ENCODE results near the gene SYF2. TPM values are rescaled to one million over a fixed set of nuclear protein-coding genes. Genes with fewer than 3 reads are reported as not detected.

Gene SYF2
- polyA plus RNA-seq, 1 of the 3 experiments (the other 2 are of a cell fraction), result 31.1 TPM

- Histone ChIP-seq H3K4me1 (ENCODE audit: control insufficient read depth in 1 of 2, insufficient read depth in 2 of 2, low read depth in 1 of 2, low read length in 1 of 2) (no peaks in the 10 kb centered on the region; a peak in 1 of 4 replicates), H3K36me3 (replicated peaks in 1 of 2; ENCODE audit: control insufficient read depth in 1 of 2, insufficient read depth in 2 of 2, low read length in 1 of 2) (no peaks in the 10 kb centered on the region), H3K9ac (no peak overlapping the region), H3F3A (replicated peaks; ENCODE audit: insufficient read depth) (no peaks in the 10 kb centered on the region), H3K4me2 (no peak overlapping the region), H4K20me1 (ENCODE audit: insufficient read depth) (no peaks in the 10 kb centered on the region), H3K4me3 (ENCODE audit: low read depth in 2 of 2, low read length in 1 of 2) (peak overlapping the region in 1 of 2 experiments; percentile 32; a peak in 1 of 4 replicates), H3K27ac (ENCODE audit: low read depth in 2 of 2, low read length in 1 of 2) (no peak overlapping the region), H2AFZ (ENCODE audit: low read depth) (no peak overlapping the region), H3K79me2 (ENCODE audit: insufficient read depth) (no peaks in the 10 kb centered on the region), H3K9me3 (no peaks in the 10 kb centered on the region), H3K27me3 (ENCODE audit: insufficient read depth) (no peaks in the 10 kb centered on the region; the same call in 1 of the 2 replicates), H3K9me2 (no peaks in the 10 kb centered on the region)
- TF ChIP-seq RAD21 (IDR thresholded peaks at IDR 0.05; ENCODE audit: low read length) (peak; percentile 75), SMC3 (IDR thresholded peaks at IDR 0.05; ENCODE audit: low read depth, low read length) (peak; percentile 46), GABPA (IDR thresholded peaks at IDR 0.05; ENCODE audit: low read depth) (no peak)
- TF ChIP-seq, protein P1, sequence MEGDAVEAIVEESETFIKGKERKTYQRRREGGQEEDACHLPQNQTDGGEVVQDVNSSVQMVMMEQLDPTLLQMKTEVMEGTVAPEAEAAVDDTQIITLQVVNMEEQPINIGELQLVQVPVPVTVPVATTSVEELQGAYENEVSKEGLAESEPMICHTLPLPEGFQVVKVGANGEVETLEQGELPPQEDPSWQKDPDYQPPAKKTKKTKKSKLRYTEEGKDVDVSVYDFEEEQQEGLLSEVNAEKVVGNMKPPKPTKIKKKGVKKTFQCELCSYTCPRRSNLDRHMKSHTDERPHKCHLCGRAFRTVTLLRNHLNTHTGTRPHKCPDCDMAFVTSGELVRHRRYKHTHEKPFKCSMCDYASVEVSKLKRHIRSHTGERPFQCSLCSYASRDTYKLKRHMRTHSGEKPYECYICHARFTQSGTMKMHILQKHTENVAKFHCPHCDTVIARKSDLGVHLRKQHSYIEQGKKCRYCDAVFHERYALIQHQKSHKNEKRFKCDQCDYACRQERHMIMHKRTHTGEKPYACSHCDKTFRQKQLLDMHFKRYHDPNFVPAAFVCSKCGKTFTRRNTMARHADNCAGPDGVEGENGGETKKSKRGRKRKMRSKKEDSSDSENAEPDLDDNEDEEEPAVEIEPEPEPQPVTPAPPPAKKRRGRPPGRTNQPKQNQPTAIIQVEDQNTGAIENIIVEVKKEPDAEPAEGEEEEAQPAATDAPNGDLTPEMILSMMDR (IDR thresholded peaks at IDR 0.05), result peak; percentile 85
- 54% methylated on average over 9 of the region's 9 CpGs for WGBS (ENCODE audit: low lambda C conversion rate)
- ChIA-PET POLR2A (no interaction called here), CTCF (interaction anchor here (0.6 to 6.0 kb wide), 51 partner anchors 8 to 516 kb away, joined by 3 to 78 read pairs (median 3); partner anchors contain the start of genes RSRP1, RUNX3 and SYF2)
- DNase-seq, result peak; percentile 72
Measured at GRCh38 chr1:25204797-25205480, 27.4 kb downstream of the SYF2 start.

DNA sequence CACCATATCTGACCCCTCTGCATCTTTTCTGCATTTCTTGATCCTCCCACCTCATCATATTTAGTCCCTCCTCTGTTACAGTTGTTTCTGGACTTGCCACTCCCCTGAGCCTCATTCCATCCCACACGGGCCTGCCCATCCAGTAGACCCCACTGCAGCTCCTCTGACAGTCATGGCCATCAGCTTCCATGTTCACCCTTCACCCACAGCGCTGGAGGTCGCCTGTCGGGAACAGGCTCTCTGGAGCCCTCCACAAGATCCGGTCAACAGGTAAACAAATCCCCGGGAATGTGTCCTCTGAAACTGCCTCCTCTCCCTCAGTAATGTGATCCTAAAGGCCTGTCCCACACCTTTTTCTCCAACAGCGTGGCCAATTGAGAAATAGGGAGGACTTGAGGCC, 31.3 kb downstream of the SYF2 start:
- no peaks in the 10 kb centered on the region; the same call in 1 of the 2 replicates for H3K27me3 ChIP-seq (ENCODE audit: insufficient read depth)
- H3K4me3 ChIP-seq (ENCODE audit: low read depth in 2 of 2, low read length in 1 of 2), result no peak overlapping the region
- no peak for DNase-seq
- H2AFZ ChIP-seq (ENCODE audit: low read depth), result no peak overlapping the region
- ChIA-PET CTCF (interaction anchor here (0.6 to 1.6 kb wide), 3 partner anchors 209 to 269 kb away, joined by 3 to 5 read pairs (median 4); no protein-coding TSS in a partner anchor), POLR2A (no interaction called here)
- H3K4me2 ChIP-seq, result no peak overlapping the region
- H3K79me2 ChIP-seq (ENCODE audit: insufficient read depth), result no peaks in the 10 kb centered on the region
- no peak for TF ChIP-seq TCF12 (IDR thresholded peaks at IDR 0.05)
- TF ChIP-seq, protein P2, sequence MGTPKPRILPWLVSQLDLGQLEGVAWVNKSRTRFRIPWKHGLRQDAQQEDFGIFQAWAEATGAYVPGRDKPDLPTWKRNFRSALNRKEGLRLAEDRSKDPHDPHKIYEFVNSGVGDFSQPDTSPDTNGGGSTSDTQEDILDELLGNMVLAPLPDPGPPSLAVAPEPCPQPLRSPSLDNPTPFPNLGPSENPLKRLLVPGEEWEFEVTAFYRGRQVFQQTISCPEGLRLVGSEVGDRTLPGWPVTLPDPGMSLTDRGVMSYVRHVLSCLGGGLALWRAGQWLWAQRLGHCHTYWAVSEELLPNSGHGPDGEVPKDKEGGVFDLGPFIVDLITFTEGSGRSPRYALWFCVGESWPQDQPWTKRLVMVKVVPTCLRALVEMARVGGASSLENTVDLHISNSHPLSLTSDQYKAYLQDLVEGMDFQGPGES (IDR thresholded peaks at IDR 0.05; ENCODE audit: low read depth, low read length), result no peak
- no peak for TF ChIP-seq JUND (IDR thresholded peaks at IDR 0.05)
- no peak for TF ChIP-seq RCOR1 (IDR thresholded peaks at IDR 0.05; ENCODE audit: low read length)
- no peak for TF ChIP-seq USF1 (IDR thresholded peaks at IDR 0.05; ENCODE audit: borderline replicate concordance, low read depth)
- TF ChIP-seq MXI1 (IDR thresholded peaks at IDR 0.05; ENCODE audit: low read depth, low read length), result no peak
- TF ChIP-seq REST (IDR thresholded peaks at IDR 0.05; ENCODE audit: low read depth, low read length), result no peak
- TF ChIP-seq FOXJ3 (CRISPR knock-in tag; IDR thresholded peaks at IDR 0.05), result no peak
- no peak for TF ChIP-seq EZH2phosphoT487 (IDR thresholded peaks at IDR 0.05; ENCODE audit: borderline replicate concordance, low read depth)
- no peak for TF ChIP-seq PBX3 (IDR thresholded peaks at IDR 0.05)
- H3K9me2 ChIP-seq, result no peaks in the 10 kb centered on the region
- no peaks in the 10 kb centered on the region for H3K9me3 ChIP-seq
- H3K27ac ChIP-seq (ENCODE audit: low read depth in 2 of 2, low read length in 1 of 2), result no peak overlapping the region
- no peaks in the 10 kb centered on the region for H4K20me1 ChIP-seq (ENCODE audit: insufficient read depth)
- H3F3A ChIP-seq (replicated peaks; ENCODE audit: insufficient read depth), result no peaks in the 10 kb centered on the region
- WGBS (ENCODE audit: low lambda C conversion rate), result 63% methylated on average over 7 of the region's 7 CpGs
- H3K4me1 ChIP-seq (ENCODE audit: control insufficient read depth in 1 of 2, insufficient read depth in 2 of 2, low read depth in 1 of 2, low read length in 1 of 2), result no peaks in the 10 kb centered on the region; a peak in 1 of 4 replicates
- no peak overlapping the region for H3K9ac ChIP-seq
- no peaks in the 10 kb centered on the region for H3K36me3 ChIP-seq (replicated peaks in 1 of 2; ENCODE audit: control insufficient read depth in 1 of 2, insufficient read depth in 2 of 2, low read length in 1 of 2)
